CD4-positive, alpha-beta T cell treated with Interleukin-4 for 4 hours (primary cell): Measurements from ENCODE around the gene ZNF320.
A peak's percentile ranks its signal among the peaks of the same experiment; 100 is the strongest.
"Not testable (repeated sequence)": the region's sequence is repeated elsewhere in the genome, so short reads cannot be mapped to it uniquely, and the experiment has no call there.

Experiments used
- DNase-seq: peaks from one replicate; pipeline ENCODE4 v3.0.0-alpha.2; 2020

The ZNF320 gene

GRCh38 chr19:52917531-52917930 lies 20.1 kb upstream of the ZNF320 start:
- no peak for DNase-seq

GRCh38 chr19:52910648-52911047 lies 13.2 kb upstream of the ZNF320 start:
- no peak for DNase-seq

DNA sequence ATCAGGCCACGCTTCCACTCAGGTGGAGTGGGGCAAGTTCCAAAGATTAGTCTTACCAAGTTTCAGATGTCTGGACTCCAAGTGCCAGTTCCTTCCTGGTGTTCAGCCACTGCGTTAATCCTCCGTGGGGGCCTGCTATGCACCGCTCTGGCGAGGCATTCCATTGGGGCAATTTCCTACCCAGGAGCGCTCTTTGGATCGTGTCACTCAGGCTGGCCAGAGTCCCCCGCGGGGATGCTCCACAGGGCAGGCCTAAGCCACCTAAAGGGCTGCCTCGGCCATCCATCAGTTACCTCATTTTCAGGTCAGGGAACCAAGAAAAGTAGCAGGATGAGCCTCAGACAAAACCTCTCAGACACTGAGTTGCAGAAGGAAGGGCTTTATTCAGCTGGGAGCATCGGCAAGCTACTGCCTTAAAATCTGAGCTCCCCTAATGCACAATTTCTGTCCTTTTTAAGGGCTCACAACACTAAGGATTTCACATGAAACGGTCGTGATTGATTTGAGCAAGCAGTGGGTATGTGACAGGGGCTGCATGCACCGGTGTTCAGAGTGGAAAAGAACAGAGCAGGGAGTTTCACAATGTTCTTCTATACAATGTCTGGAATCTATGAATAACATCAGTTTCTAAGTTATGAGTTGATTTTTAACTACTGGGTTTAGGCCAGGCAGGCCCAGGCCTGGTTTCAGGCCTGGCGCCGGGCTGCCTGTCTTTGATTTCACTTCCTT lies 6.8 kb upstream of the ZNF320 start:
- not testable (repeated sequence) for DNase-seq

DNA sequence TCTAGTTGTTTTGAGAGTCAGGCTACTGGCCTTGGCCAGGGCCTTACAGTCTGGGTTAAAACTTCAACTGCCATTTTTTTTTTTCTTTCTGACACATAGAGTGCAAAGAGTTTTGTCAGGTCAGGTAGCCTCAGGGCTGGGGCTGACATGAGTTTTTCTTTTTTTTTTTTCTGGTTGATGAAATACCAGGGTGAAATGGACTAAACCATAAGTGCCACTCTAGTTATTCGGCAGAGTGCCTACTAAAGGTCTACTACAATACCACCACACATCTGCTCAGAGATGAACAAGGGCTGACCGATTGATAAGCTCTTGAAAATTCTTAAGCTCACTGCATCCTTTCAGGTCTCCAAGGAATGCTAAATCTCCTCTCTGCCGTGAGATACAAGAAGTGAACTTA lies 4.4 kb upstream of the ZNF320 start:
- no peak for DNase-seq

- DNase-seq: not testable (repeated sequence)
Observed at GRCh38 chr19:52898596-52898995, 1.2 kb upstream of the ZNF320 start.

GRCh38 chr19:52898101-52898500 lies 666 bp upstream of the ZNF320 start:
- no peak for DNase-seq

DNA sequence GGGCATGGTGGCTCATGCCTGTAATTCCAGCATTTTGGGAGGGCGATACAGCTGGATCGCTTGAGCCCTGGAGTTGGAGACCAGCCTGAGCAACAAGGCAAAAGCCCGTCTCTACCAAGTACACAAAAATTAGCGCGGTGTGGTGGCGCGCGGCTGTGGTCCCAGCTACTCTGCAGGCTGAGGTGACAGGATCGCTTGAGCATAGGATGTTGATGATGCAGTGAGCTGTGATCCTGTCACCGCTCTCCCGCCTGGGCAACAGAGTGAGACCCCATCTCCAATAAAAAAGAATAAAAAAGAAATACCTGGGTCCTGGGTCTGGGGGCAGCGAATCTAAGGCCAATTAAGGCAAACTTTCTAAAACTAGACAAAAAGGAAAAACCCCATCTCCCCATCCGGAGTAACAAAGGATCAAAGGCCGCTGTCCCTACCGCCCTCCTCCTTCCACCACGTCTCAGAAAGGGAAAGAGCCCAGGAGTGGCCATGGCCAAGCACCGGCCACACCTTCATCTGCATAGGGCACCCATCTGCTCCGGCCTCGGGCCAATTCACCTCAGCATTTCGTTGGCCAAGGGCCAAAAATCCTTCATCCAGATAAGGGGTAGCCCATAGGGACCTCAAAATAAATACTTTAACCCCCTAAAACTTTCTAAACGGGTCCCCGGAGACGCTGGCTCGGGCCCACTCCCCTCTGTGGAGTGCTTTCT lies 851 bp downstream of the ZNF320 start:
- no peak for DNase-seq

- DNase-seq: no peak
Observed at GRCh38 chr19:52891336-52891735, 6.1 kb downstream of the ZNF320 start.

GRCh38 chr19:52889931-52890330 lies 7.5 kb downstream of the ZNF320 start:
- no peak for DNase-seq

DNA sequence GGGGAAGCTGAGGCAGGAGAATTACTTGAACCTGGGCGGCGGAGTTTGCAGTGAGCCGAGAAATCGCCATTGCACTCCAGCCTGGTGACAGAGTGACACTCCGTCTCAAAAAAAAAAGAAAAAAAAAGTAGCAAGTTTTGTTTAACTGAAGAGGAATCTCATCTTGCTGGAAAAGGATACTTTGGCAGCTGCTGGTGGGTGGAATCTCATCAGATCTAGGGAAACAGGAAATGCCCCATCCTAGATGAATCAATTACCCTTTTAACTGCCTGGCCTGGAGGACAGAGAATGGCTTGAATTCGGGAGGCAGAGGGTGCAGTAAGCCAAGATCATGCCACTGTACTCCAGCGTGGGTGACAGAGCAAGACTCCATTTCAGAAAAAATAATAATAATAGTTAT lies 8.4 kb downstream of the ZNF320 start:
- no peak for DNase-seq

- no peak for DNase-seq
Observed at GRCh38 chr19:52880895-52881389, 16.5 kb downstream of the ZNF320 start.

GRCh38 chr19:52872996-52873395 lies 24.4 kb downstream of the ZNF320 start:
- DNase-seq: not testable (repeated sequence)

DNA sequence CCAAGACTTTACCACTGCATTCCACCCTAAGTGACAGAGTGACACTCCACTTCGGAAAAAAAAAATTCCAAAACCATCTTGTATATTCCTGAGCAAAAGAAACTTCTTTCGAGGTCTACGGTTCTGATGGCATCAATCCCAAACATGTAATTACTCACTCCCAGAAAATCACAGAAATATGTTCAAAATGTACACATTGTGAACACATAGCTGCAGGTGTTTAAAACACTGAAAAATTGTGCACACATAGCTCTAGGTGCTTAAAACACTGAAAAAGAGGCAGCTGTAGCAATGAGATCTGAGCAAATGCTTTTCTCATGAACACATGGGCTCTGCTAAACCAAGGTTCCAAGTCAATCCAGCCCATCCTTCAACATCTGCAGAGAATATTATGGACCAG lies 26.0 kb downstream of the ZNF320 start:
- no peak for DNase-seq

DNA sequence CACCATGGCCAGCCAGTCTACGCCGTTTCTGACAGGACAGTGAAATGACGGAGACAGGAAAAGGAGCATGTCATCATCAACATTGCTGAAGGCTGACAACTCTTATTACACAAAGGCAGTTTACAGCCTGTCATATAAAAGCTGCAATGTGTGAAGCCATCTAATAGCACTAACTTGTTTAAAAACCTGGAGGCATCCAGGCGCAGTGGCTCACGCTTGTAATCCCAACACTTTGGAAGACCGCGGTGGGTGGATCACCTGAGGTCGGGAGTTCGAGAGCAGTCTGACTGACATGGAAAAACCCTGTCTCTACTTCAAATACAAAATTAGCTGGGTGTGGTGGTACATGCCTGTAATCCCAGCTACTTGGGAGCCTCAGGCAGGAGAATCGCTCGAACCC lies 29.4 kb downstream of the ZNF320 start:
- DNase-seq: not testable (repeated sequence)

- DNase-seq: peak; percentile 65
Observed at GRCh38 chr19:52857378-52858191, 39.9 kb downstream of the ZNF320 start, which contains the start of gene ZNF468. TSS of gene ZNF468 (minus strand) at chr19:52857619. CDS start at chr19:52854272, 3,347 bp downstream.

GRCh38 chr19:52856540-52857377 lies 40.7 kb downstream of the ZNF320 start:
- not testable (repeated sequence) for DNase-seq
